ENCODE measurements around the gene KIFC3.

Gene KIFC3

DNA sequence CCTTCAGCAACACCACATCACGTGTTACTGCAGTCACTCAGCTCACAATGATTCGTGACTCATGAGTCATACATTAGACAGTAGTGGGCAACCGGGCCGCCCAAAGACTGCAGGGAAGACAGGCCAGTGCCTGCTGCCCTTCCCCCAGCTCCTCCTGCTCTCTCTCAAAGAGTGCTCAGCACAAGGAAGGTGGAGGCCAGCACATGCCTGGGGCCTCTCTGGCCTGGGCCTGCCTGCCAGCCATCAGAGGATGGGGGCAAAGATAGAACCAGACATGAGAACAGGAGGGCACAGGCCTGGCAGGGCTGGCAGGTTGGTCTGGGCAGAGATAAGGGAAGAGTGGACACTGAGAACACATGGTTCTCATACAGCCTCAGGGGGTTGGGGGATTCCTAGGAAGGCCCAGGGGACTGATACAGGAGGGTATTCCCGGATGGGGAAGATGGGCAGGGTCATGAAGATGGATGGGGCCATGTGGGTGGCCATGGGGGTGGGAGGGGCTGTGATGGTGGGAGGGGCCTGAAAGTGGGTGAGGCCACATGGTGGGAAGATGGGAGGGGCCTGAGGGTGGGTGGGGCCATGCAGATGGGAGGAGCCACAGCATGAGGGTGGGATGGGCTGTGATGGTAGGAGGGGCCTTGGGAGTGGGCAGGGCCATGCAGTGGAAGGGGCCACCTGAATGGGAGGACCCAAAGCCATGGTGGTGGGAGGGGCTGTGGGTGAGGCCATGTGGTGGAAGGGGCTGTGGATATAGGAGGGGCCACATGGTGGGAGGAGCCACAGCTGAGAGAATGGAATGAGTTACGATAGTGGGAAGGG, 37.7 kb downstream of the KIFC3 start:
- DNase-seq = no peak

DNA sequence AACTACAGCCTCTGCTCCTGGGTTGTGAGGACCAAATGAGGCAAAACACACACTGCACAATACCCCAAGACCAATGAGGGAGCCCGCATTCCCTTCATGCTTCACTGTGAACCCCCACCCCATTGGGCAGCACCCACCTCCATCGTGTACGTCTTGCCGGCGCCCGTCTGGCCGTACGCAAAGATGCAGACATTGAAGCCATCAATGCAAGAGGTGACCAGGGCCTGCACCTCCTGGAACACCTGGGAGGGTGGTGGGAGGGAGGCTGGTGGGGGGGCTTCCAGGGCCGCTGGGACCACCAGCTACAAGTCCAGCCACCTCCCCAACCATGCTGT, 38.3 kb downstream of the KIFC3 start:
- no peak for DNase-seq

- DNase-seq = no peak
Measured at GRCh38 chr16:57763285-57764005, 38.8 kb downstream of the KIFC3 start.

DNA sequence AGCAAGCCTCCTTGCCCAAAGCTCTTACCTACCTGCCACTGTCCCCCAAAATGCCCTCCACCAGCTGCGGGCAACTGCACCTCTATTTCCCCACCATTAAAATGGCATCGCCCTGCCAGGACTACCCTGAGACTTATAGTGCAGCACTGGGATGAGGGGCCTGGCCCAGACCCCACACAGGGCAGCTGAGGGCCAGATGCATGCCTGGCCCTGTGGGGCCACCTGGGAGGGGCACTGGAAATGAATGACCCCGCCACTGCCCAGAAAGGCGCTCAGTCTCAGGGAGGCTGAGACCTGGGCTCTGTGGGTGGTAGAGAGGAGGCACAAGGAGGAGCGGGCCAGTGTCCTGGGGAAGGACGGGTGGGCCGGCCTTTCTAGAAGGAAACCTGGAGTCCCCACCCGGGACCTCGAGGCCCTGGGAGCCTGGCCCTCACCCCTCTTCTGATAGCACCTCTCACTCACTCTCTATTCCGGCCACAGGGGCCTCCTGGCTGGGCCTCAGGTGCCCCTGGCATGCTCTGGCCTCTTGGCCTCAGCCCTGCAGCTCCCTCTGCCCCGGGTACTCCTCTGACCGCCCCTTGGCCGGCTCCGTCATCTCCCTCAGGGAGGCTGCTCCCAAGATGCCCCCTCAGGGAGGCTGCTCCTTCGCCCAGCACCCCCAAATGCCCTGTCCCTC, 39.8 kb downstream of the KIFC3 start:
- no peak for DNase-seq

- no peak for DNase-seq
Measured at GRCh38 chr16:57761957-57762356, 40.3 kb downstream of the KIFC3 start.

DNA sequence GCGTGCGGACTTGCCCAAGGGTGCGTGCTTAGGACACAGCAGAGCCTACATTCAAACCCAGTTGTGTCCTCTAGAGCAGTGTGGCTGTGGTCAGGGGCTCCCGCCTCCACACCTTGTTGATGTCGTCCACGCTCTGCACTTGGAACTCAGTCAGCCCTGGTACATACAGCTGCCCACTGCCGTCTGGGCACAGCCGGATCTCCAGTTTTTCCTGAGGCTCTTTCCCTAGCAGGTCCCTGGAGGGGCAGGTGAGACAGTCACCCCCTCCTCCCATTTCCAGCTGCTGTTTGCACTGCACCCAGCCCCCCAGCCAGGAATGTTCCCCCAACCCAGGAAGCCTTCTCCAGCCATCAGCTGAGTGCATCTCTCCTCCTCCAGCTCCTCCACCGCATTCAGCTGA, 41.0 kb downstream of the KIFC3 start:
- no peak for DNase-seq

DNA sequence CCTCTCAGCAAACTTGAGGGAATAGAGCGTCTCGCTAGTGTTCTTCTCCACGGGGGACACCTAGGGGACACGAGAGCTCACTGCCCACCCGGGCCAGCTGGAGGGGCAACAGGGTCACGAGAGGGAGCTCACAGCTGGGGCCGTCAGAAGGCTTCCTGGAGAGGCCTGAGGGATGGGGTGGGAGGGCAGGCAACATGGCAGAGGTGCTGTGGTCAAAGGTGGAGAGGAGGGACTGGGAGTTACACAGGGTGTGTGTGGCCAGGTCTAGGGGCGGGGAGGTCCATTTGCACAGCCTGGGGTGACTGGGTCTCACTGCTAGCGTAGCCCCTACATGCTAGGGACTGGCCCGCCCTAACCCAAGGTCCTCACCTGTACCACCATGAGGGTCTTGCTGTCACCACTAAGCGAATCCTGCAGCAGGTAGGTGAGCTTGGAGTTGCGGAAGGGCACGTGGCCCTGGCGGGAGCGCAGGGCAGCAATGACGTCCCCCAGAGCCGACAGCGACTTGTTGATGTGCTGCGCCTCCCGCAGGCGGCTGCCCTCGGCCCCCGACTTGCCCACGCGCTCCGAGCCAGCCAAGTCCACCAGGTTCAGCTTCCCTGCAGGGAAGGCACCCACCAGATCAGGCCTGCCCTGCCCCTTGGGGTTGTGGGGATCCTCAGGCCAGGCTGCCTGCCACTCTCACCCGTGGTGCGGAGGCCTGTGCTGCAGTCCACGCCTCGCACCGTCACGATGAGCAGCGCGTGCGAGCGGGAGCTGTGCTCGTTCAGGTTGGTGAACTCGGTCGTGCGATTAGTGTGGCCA, 41.7 kb downstream of the KIFC3 start:
- no peak for DNase-seq

DNA sequence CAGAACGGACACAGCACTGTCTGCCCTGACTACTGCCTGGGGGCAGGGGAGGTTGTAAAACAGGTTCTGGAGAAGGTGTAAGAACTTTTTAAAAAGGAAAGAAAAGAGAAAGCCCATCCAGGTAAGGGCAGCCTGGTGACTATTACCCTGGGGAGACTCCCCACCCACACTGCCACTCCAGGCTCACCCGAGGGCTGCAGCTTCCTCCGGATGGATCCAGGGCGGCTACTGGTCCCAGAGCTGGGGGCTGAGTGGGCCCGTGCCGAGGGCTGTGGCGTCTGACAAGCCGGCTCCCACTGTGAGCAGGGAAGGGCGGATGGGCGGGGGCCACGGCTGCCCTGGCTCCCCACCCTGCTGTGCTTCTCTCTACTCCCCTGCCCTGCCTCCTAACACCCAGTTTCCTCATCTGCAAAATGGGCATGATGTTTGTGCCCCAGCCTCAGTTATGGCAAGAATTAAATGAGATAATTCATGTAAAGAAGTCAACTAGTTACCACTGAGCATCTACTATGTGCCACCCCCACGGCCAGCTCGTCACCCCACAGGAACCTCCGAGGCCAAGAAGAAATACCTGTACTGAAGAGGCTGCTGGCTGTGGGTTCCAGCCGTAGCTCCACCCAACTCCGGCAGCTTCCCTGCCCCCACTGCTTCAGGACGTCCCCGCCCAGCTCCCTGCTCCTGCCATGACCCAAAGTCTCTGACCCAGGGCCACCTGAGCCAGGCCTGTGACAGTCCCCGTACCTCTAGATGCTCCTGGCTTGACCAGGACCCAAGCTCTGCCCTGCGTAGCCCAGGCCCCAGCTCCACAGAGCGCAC, 42.5 kb downstream of the KIFC3 start:
- DNase-seq = no peak

DNA sequence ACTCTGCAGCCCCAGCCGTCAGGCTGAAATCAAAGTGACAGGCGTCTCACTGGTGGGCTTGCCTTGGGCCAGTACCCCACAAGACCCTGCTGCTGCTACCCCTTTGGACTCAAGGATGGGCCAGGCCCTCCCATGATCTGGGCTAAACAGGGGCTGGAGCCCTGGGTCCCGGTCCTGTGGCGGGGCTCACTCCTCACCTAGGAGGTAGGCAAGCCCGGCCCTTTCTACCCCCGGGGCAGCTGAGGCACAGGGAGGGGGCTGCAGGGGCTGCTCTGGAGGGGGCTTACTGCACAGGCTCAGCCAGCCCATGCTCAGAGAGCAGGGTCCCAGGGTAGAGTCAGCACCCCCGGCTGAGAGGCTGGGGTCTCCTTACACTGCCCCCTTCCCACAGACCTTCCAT, 43.2 kb downstream of the KIFC3 start:
- DNase-seq = no peak

- DNase-seq = no peak
Measured at GRCh38 chr16:57758331-57759117, 43.8 kb downstream of the KIFC3 start.

GRCh38 chr16:57757883-57758282, 44.4 kb downstream of the KIFC3 start:
- no peak for DNase-seq

GRCh38 chr16:57757326-57757786, 44.9 kb downstream of the KIFC3 start:
- DNase-seq = peak; percentile 94

DNA sequence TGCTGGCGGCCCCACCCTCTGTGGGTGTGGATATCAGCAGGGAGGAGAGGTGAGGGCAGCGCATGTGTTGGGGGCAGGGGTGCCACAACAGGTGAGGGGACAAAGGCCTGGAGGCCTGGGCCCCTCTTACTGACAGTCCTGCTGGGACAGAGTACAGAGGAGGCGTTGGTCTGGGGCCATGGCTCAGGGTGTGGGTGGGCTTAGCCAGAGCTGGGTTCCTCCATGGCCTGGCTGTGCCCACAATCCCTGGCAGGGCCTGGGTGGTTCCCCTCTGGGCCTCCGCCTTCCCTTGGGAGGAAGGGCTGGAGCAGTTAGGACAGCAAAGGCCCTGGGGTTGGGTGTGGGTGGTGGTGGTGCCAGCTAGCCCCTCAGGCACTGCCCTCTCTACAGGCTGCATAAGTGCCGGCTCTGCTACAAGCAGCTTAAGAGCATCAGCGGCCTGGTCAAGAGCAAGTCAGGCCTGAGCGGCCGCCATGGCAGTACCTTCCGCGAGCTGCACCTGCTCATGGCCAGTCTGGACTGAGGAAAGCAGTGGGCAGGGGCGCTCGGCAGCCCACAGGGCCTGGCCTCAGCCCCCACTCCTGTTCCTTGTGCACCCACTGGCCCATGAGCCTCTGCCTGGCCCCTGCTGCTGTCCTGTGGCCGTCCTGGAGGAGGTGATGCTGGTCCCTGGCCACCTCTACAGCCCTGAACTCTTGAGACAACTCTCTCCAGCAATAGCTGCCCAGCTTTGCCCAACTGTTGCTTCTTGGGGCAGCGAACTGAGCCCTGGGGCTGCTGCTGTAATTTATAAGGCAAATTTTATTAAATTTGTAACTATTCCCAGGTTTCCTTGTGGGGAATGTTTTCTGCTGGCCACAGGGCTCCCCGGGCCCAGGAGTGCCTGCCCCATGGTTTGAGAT, 45.6 kb downstream of the KIFC3 start:
- no peak for DNase-seq

DNA sequence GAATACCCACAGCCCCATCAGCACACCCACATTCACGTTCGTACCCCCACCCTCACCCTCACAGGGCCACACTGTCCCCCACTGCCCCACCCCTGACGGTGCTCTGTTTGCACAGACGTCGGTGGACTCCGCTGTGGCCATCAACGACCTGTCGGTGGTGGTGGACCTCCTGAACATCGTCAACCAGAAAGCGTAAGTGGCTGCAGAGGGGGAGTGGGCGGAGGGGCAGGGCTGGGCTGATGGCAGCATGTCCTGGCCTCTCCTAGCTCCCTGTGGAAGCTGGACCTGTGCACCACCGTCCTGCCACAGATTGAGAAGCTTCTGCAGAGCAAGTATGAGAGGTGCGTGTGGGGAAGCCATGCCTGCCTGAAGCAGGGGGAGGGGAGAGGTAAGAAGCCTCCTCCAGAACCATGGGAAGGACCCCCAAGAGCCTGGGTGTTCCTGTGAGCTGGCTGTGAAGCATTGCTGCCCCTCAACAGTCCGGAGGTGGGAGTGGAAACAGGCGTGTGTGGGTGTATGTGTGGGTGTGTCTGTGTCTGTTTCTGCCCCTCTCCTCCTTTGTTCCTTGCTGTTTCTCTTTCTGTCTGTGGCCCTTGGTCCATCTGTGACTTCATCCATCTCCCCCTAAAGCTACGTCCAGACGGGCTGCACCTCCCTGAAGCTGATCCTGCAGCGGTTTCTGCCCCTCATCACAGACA, 46.4 kb downstream of the KIFC3 start:
- no peak for DNase-seq

- DNase-seq = no peak
Measured at GRCh38 chr16:57755061-57755684, 47.1 kb downstream of the KIFC3 start.

DNA sequence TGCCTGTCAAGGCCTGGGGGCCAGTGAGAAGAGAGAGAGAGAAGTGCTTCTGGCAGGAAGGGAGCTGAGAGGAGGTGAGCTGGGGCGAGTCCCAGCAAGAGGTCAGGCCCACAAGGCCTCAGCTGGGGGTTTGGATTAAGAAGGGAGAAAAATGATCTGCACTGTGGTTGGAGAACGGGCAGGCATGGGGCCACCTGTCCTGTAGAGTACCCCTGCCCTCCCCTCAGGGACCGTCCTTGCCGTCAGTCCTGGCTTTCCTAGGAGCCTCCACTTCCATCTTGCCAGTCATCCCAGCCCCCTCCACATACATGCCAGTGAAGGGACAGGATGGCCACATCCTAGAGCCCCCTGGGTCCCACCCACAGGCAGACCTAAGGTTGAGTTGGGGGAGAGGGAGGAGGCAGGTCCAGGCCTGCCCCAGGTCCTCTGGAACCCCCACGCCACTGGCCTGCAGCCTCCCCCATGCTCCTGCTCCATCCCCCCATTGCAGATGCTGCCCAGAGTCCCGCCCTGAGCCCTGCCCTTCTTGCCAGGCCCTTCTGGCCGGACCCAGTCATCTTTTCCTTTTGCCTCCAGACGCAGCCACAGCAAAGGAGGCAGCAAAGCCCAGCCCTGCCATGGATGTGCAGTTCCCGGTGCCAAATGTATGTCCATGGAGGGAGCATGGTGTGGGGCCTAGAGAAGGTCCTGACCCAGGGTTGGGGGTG, 47.8 kb downstream of the KIFC3 start:
- no peak for DNase-seq

DNA sequence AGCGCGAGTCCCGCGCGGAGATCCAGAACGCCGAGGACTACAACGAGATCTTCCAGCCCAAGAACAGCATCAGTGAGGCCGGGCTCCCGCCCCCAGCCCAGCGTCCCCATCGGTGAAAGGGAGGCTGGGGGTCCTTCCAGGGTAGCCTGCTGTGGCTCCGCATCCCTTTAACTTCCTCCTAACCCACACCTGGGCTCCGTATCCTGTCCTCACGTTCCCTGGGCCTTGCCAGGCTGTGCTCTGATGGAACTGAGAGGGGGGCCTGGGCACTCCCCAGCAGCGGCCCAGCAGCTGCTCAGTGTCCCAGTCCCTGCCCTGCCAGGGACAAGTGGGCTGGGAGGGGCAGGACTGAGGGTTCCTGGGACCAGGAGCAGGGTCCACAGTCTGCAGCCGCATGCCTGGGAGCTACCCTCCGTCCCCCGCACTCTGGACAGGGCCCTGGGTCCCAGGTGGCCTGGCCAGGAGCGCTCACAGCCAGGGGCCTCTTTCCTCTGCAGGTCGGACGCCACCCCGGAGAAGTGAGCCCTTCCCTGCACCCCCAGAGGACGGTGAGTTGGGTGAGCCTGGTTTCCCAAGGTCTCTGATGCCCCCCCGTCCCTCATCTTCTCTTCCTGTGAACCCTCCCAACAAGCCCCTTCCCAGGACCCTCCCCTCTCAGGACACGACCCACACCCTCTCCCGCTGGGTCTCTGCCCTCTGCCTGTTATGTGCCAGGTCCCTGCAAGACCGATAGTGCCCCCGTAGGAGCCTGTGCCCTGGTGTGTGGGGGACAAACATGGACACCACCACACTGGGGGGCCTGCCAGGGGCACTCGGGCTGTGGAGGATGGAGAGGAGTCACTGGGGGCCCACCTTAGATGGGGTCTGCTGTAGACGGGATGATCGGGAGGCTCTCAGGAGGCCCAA, 48.6 kb downstream of the KIFC3 start:
- DNase-seq = no peak
